H9 (cell line): ENCODE data around the gene TAF4. TPM values are rescaled to one million over a fixed set of nuclear protein-coding genes. Genes with fewer than 3 reads are reported as not detected.
A peak's percentile ranks its signal among the peaks of the same experiment; 100 is the strongest.

Source experiments
- DNase-seq: peaks from one replicate; pipeline ENCODE4 v3.0.0-alpha.2; 2017
- H2AFZ ChIP-seq: one replicate; pipeline ENCODE4 v1.6.1; 2013; ENCODE audit warnings: mild to moderate bottlenecking, low read length, control low read depth, moderate library complexity
- H2AK5ac ChIP-seq: 2 replicates; pipeline ENCODE4 v1.6.1; 2013; ENCODE audit warnings: low read length, control low read depth, mixed read lengths; ENCODE audit not compliant: insufficient read length
- H2BK120ac ChIP-seq: one replicate; pipeline ENCODE4 v1.6.1; 2013; ENCODE audit warnings: low read depth, mild to moderate bottlenecking, low read length, control low read depth, inconsistent platforms; ENCODE audit not compliant: poor library complexity, severe bottlenecking
- H2BK12ac ChIP-seq: 2 replicates; pipeline ENCODE4 v1.6.1; 2013; ENCODE audit warnings: low read length, control low read depth, mixed read lengths, low read depth; ENCODE audit not compliant: insufficient read length
- H2BK15ac ChIP-seq: 2 replicates; pipeline ENCODE4 v1.6.1; 2013; ENCODE audit warnings: low read depth, low read length, control low read depth
- H2BK20ac ChIP-seq: one replicate; pipeline ENCODE4 v1.6.1; 2013; ENCODE audit warnings: low read depth, mild to moderate bottlenecking, low read length, control low read depth, inconsistent platforms; ENCODE audit not compliant: poor library complexity, severe bottlenecking
- H2BK5ac ChIP-seq: 2 replicates; pipeline ENCODE4 v1.6.1; 2013; ENCODE audit warnings: low read length, control low read depth, mixed read lengths; ENCODE audit not compliant: insufficient read length
- H3K14ac ChIP-seq: 2 replicates; pipeline ENCODE4 v1.6.1; 2013; ENCODE audit warnings: low read length, control low read depth; ENCODE audit not compliant: insufficient read depth
- H3K18ac ChIP-seq: 2 replicates; pipeline ENCODE4 v1.6.1; 2013; ENCODE audit warnings: low read depth, mild to moderate bottlenecking, mixed read lengths, low read length, control low read depth; ENCODE audit not compliant: insufficient read length
- H3K23ac ChIP-seq: 2 replicates; pipeline ENCODE4 v1.6.1; 2013; ENCODE audit warnings: low read length, control low read depth, mixed read lengths, low read depth; ENCODE audit not compliant: insufficient read length
- H3K23me2 ChIP-seq: 2 replicates; pipeline ENCODE4 v1.6.1; 2013; ENCODE audit warnings: low read depth, mild to moderate bottlenecking, mixed read lengths, low read length, control low read depth; ENCODE audit not compliant: insufficient read length, poor library complexity, severe bottlenecking
- H3K27ac ChIP-seq: 2 replicates; pipeline ENCODE4 v1.5.1; 2013; ENCODE audit warnings: low read length, control low read depth, mixed read lengths, low read depth; ENCODE audit not compliant: insufficient read length
- H3K27me3 ChIP-seq: 2 replicates; pipeline ENCODE4 v1.6.1; 2013; ENCODE audit warnings: low read length, control low read depth, inconsistent platforms; ENCODE audit not compliant: insufficient read depth
- H3K4ac ChIP-seq: 2 replicates; pipeline ENCODE4 v1.6.1; 2013; ENCODE audit warnings: low read depth, mild to moderate bottlenecking, control low read depth, inconsistent platforms, low read length, moderate library complexity
- H3K4me1 ChIP-seq: 2 replicates; pipeline ENCODE4 v1.6.1; 2013; ENCODE audit warnings: low read length, control low read depth, inconsistent platforms; ENCODE audit not compliant: insufficient read depth
- H3K4me2 ChIP-seq: 2 replicates; pipeline ENCODE4 v1.6.1; 2013; ENCODE audit warnings: low read length, control low read depth, mixed read lengths; ENCODE audit not compliant: insufficient read length, insufficient read depth
- H3K56ac ChIP-seq: 2 replicates; pipeline ENCODE4 v1.6.1; 2013; ENCODE audit warnings: low read depth, mild to moderate bottlenecking, mixed read lengths, low read length, control low read depth; ENCODE audit not compliant: insufficient read length
- H3K79me1 ChIP-seq: 2 replicates; pipeline ENCODE4 v1.6.1; 2013; ENCODE audit warnings: low read depth, mild to moderate bottlenecking, moderate library complexity, low read length, control low read depth, inconsistent platforms; ENCODE audit not compliant: insufficient read depth, poor library complexity, severe bottlenecking
- H3K79me2 ChIP-seq: 2 replicates; pipeline ENCODE4 v1.6.1; 2013; ENCODE audit warnings: low read length, control low read depth, inconsistent platforms; ENCODE audit not compliant: insufficient read depth
- H3K9ac ChIP-seq: 2 replicates; pipeline ENCODE4 v1.6.1; 2013; ENCODE audit warnings: low read length, control low read depth, mixed read lengths; ENCODE audit not compliant: insufficient read length; ENCODE audit errors: extremely low read depth
- H3K9me3 ChIP-seq: one replicate; pipeline ENCODE4 v1.6.1; 2013; ENCODE audit warnings: low read depth, low read length, inconsistent platforms; ENCODE audit not compliant: control insufficient read depth
- H3T11ph ChIP-seq: one replicate; pipeline ENCODE4 v1.6.1; 2013; ENCODE audit warnings: mild to moderate bottlenecking, low read length, control low read depth, inconsistent platforms
- H4K20me1 ChIP-seq: one replicate; pipeline ENCODE4 v1.6.1; 2013; ENCODE audit not compliant: control insufficient read depth, insufficient read length, insufficient read depth
- H4K5ac ChIP-seq: 2 replicates; pipeline ENCODE4 v1.6.1; 2013; ENCODE audit warnings: low read depth, mild to moderate bottlenecking, mixed read lengths, low read length, control low read depth; ENCODE audit not compliant: insufficient read length
- H4K8ac ChIP-seq: replicated peaks from 2 replicates; pipeline ENCODE4 v1.6.1; 2013; ENCODE audit warnings: low read length, control low read depth, mixed read lengths, low read depth; ENCODE audit not compliant: insufficient read length
- H4K91ac ChIP-seq: 2 replicates; pipeline ENCODE4 v1.6.1; 2013; ENCODE audit warnings: low read depth, mild to moderate bottlenecking, moderate library complexity, mixed read lengths, low read length, control low read depth; ENCODE audit not compliant: insufficient read length
- H3K27ac Mint-ChIP-seq, 3 experiments: 2 replicates in 2 of 3; 3 replicates in 1 of 3; pipeline ENCODE4 v1.8.0; 2020 to 2021; ENCODE audit warnings: mixed read lengths in 3 of 3, mild to moderate bottlenecking in 1 of 3, moderate library complexity in 1 of 3
- H3K27me3 Mint-ChIP-seq: 2 replicates; pipeline ENCODE4 v1.8.0; 2021; ENCODE audit warnings: low read depth, mild to moderate bottlenecking, moderate library complexity, mixed read lengths
- H3K36me3 Mint-ChIP-seq, 3 experiments: 2 replicates in 2 of 3; 3 replicates in 1 of 3; pipeline ENCODE4 v1.8.0; 2020 to 2021; ENCODE audit warnings: low read depth in 3 of 3, mixed read lengths in 3 of 3; ENCODE audit not compliant: insufficient read depth in 1 of 3
- H3K4me1 Mint-ChIP-seq, 2 experiments: 2 replicates each; pipeline ENCODE4 v1.8.0; 2020; ENCODE audit warnings: mixed read lengths in 2 of 2
- H3K4me3 Mint-ChIP-seq, 2 experiments: 2 replicates in 1 of 2; 3 replicates in 1 of 2; pipeline ENCODE4 v1.8.0; 2020 to 2021; ENCODE audit warnings: mild to moderate bottlenecking in 2 of 2, mixed read lengths in 2 of 2, moderate library complexity in 1 of 2
- H3K9me3 Mint-ChIP-seq, 2 experiments: 2 replicates in 1 of 2; 3 replicates in 1 of 2; pipeline ENCODE4 v1.8.0; 2020; ENCODE audit warnings: mild to moderate bottlenecking in 2 of 2, mixed read lengths in 2 of 2, moderate library complexity in 1 of 2
- whole genome bisulfite sequencing: extraction: QIAGEN DNeasy Blood & Tissue Kit; methylation state at CpG from one replicate; pipeline ENCODE4 v1.1.7; 2013; ENCODE audit warnings: missing lambda C conversion rate, low lambda C conversion rate, mixed read lengths; ENCODE audit not compliant: insufficient read length; ENCODE audit errors: extremely low coverage; 5-methylcytosine and 5-hydroxymethylcytosine counted together
- total RNA-seq: library from RNA; stranded (reverse); gene quantifications from 2 replicates; pipeline ENCODE4 v1.2.1, GENCODE V29; 2021
- TF ChIP-seq, protein P1 (sequence below): fragments of 200-600 bp; sonication (generic); conservative IDR thresholded peaks from 3 replicates; pipeline ENCODE4 v1.8.0; 2021; ENCODE audit warnings: antibody characterized with exemption, mild to moderate bottlenecking

Gene TAF4
- total RNA-seq, 1 experiment from 2014 or later = 30.8 TPM

DNA sequence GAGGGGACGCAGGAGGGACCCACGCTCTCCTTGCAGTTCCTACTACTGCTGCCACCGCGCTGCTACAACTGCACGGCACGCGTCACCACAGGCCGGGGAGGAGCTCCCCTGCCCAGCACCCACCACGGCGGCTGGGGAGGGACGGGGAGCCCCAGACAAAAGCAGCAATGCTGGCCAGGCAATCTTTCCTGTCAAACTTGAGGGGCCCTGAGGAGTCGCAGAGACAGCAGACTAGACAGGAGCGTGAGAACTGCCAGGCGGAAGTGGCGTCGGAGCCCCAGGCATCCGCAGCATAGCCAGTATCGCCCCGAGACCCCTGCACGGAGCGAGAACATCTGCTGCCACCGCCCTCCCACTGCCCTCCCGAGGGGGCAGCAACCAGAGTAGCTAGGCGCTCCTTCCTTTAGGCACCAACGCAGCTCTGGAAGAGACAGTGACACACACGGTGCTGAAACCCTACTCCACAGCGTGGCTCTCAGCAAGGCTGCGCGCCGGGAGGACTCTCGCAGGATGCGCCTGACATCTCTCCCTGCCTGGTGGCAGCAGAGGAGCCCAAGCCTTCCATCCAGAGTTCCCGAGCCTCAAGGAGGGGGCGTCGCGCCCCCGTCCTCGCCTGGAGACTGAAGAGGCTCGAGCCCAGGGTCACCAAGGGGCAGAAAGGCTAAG lies 2.2 kb downstream of the TAF4 start:
- Histone ChIP-seq H3K79me2 (peaks cover 45% of the 10 kb centered on the region), H2BK15ac (no peak overlapping the region), H3K4me1 (no peaks in the 10 kb centered on the region; the same call in 1 of the 2 replicates), H3K27me3 (no peaks in the 10 kb centered on the region), H4K5ac (no peak overlapping the region), H3K27ac (no peak overlapping the region), H3K56ac (no peak overlapping the region), H2BK5ac (no peak overlapping the region), H3K23me2 (peaks cover 9% of the 10 kb centered on the region), H4K8ac (no peak overlapping the region), H3K4ac (no peak overlapping the region), H2AFZ (no peak overlapping the region), H2BK120ac (no peak overlapping the region), H2BK20ac (no peak overlapping the region), H3K18ac (no peak overlapping the region), H3K23ac (no peak overlapping the region), H3K14ac (no peak overlapping the region; the same call in 1 of the 2 replicates), H3K9me3 (no peaks in the 10 kb centered on the region), H4K20me1 (peaks cover 5% of the 10 kb centered on the region), H3K79me1 (peaks cover 10% of the 10 kb centered on the region), H2BK12ac (no peak overlapping the region), H3K4me2 (peak overlapping the region; percentile 31), H3T11ph (no peak overlapping the region), H3K9ac (no peak overlapping the region), H2AK5ac (no peak overlapping the region), H4K91ac (no peak overlapping the region)
- no peak overlapping the region for H3K27ac Mint-ChIP-seq
- peaks cover 2% of the 10 kb centered on the region for H3K27me3 Mint-ChIP-seq
- peaks cover 11 to 28% (median 21%) of the 10 kb centered on the region in 3 experiments for H3K36me3 Mint-ChIP-seq
- TF ChIP-seq, protein P1, sequence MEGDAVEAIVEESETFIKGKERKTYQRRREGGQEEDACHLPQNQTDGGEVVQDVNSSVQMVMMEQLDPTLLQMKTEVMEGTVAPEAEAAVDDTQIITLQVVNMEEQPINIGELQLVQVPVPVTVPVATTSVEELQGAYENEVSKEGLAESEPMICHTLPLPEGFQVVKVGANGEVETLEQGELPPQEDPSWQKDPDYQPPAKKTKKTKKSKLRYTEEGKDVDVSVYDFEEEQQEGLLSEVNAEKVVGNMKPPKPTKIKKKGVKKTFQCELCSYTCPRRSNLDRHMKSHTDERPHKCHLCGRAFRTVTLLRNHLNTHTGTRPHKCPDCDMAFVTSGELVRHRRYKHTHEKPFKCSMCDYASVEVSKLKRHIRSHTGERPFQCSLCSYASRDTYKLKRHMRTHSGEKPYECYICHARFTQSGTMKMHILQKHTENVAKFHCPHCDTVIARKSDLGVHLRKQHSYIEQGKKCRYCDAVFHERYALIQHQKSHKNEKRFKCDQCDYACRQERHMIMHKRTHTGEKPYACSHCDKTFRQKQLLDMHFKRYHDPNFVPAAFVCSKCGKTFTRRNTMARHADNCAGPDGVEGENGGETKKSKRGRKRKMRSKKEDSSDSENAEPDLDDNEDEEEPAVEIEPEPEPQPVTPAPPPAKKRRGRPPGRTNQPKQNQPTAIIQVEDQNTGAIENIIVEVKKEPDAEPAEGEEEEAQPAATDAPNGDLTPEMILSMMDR = no peak
- peaks cover 34 to 41% of the 10 kb centered on the region in 2 experiments for H3K4me1 Mint-ChIP-seq
- WGBS = no CpG with 5 or more reads among the region's 39 CpGs
- no peaks in the 10 kb centered on the region; a peak in 2 of 5 replicates for H3K9me3 Mint-ChIP-seq
- DNase-seq = peak; percentile 57
- H3K4me3 Mint-ChIP-seq = peak overlapping the region; percentile 73 to 80
